Esophagus squamous epithelium (tissue), 4 donors: ENCODE measurements around the gene PGGHG.
"Not testable (repeated sequence)": the region's sequence is repeated elsewhere in the genome, so short reads cannot be mapped to it uniquely, and the experiment has no call there.

ENCODE experiments used
- POLR2A ChIP-seq, 4 donors: fragments of 450-650 bp; IDR thresholded peaks; one replicate each; pipeline ENCODE4 v1.6.1; 2017; ENCODE audit warnings: antibody characterized with exemption in 4 of 4, mild to moderate bottlenecking in 4 of 4, moderate library complexity in 3 of 4
- TF ChIP-seq, protein P1 (sequence below), 6 experiments: fragments of 450-650 bp in 4 of 6; fragments of 200-600 bp in 2 of 6; sonication (generic) in 2 of 6; IDR thresholded peaks; one replicate each; pipeline ENCODE4 v1.5.1; 2016 to 2019; ENCODE audit warnings: antibody characterized with exemption in 6 of 6, mild to moderate bottlenecking in 4 of 6, moderate library complexity in 4 of 6

DNA sequence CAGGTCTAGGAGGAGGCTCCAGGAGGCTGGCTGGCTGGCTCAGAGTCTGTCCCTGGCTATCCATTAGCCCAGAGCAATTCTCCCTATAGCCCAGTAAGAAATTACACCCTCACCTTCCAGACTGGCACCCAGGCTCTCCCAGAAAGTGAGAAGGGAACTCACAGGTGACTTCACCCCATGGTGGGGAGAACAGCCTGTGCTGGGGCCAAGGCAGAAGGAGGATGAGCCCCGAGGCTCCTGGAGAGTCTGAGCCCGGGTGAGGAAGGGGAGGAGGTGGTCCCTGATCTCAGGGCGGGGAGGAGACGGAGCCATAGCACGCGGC is 25.6 kb downstream of the PGGHG start:
- TF ChIP-seq POLR2A (IDR thresholded peaks at IDR 0.05): not testable (repeated sequence)
- TF ChIP-seq, protein P1, sequence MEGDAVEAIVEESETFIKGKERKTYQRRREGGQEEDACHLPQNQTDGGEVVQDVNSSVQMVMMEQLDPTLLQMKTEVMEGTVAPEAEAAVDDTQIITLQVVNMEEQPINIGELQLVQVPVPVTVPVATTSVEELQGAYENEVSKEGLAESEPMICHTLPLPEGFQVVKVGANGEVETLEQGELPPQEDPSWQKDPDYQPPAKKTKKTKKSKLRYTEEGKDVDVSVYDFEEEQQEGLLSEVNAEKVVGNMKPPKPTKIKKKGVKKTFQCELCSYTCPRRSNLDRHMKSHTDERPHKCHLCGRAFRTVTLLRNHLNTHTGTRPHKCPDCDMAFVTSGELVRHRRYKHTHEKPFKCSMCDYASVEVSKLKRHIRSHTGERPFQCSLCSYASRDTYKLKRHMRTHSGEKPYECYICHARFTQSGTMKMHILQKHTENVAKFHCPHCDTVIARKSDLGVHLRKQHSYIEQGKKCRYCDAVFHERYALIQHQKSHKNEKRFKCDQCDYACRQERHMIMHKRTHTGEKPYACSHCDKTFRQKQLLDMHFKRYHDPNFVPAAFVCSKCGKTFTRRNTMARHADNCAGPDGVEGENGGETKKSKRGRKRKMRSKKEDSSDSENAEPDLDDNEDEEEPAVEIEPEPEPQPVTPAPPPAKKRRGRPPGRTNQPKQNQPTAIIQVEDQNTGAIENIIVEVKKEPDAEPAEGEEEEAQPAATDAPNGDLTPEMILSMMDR (IDR thresholded peaks at IDR 0.05): not testable (repeated sequence)
